OCI-LY1 (cell line): ENCODE results near the gene TKTL1.

Experiments used
- CTCF ChIP-seq: fragments of 200-600 bp; sonication (generic), shearing (Covaris generic); IDR thresholded peaks from 2 replicates; pipeline ENCODE4 v1.5.1; 2017; ENCODE audit warnings: mild to moderate bottlenecking, antibody characterized with exemption, low read length, moderate library complexity, mixed read lengths
- EZH2 ChIP-seq: fragments of 200-600 bp; sonication (generic), shearing (Covaris generic); IDR thresholded peaks from 2 replicates; pipeline ENCODE4 v1.8.0; 2017; ENCODE audit warnings: borderline replicate concordance, mixed run types, mild to moderate bottlenecking, antibody characterized with exemption, low read length, moderate library complexity, mixed read lengths

GRCh38 chrX:154325541-154325940 is 29.9 kb downstream of the TKTL1 start:
- no peak for TF ChIP-seq CTCF
- no peak for TF ChIP-seq EZH2
